ENCODE measurements around the gene PDE7B. TPM values are rescaled to one million over a fixed set of nuclear protein-coding genes. Genes with fewer than 3 reads are reported as not detected.

Gene PDE7B
- total RNA-seq, 1 donor from 2014 or later: 11.1 TPM

GRCh38 chr6:136108361-136108945 lies 257.0 kb downstream of the PDE7B start:
- H3K4me3 Mint-ChIP-seq: no peak overlapping the region
- intact Hi-C loops (cut with micrococcal nuclease): no loop called here

GRCh38 chr6:136111831-136112230 lies 260.3 kb downstream of the PDE7B start:
- H3K4me3 Mint-ChIP-seq: no peak overlapping the region
- H3K4me1 Mint-ChIP-seq (ENCODE audit: low read depth): no peaks in the 10 kb centered on the region
- intact Hi-C loops (cut with micrococcal nuclease): no loop called here
- H3K27ac Mint-ChIP-seq: no peak overlapping the region
- no peaks in the 10 kb centered on the region for H3K27me3 Mint-ChIP-seq (ENCODE audit: insufficient read depth)
- no peak for DNase-seq (ENCODE audit: low spot score)
- no peaks in the 10 kb centered on the region for H3K9me3 Mint-ChIP-seq
- peaks cover 3% of the 10 kb centered on the region for H3K36me3 Mint-ChIP-seq (ENCODE audit: low read depth)

More at GRCh38 chr6:136108361-136108945, 257.0 kb downstream of the PDE7B start:
- no peak for DNase-seq (ENCODE audit: low spot score)
- Mint-ChIP-seq H3K36me3 (ENCODE audit: low read depth) (peaks cover 3% of the 10 kb centered on the region), H3K27ac (no peak overlapping the region), H3K4me1 (ENCODE audit: low read depth) (no peaks in the 10 kb centered on the region), H3K27me3 (ENCODE audit: insufficient read depth) (no peaks in the 10 kb centered on the region), H3K9me3 (no peaks in the 10 kb centered on the region)

- intact Hi-C loops (cut with micrococcal nuclease): no loop called here
- DNase-seq (ENCODE audit: low spot score): no peak
- Mint-ChIP-seq H3K36me3 (ENCODE audit: low read depth) (peaks cover 3% of the 10 kb centered on the region), H3K9me3 (no peaks in the 10 kb centered on the region), H3K27me3 (ENCODE audit: insufficient read depth) (no peaks in the 10 kb centered on the region), H3K27ac (no peak overlapping the region), H3K4me3 (no peak overlapping the region), H3K4me1 (ENCODE audit: low read depth) (no peaks in the 10 kb centered on the region)
These were observed 260.8 kb downstream of the PDE7B start for GRCh38 chr6:136112262-136112661.

DNA sequence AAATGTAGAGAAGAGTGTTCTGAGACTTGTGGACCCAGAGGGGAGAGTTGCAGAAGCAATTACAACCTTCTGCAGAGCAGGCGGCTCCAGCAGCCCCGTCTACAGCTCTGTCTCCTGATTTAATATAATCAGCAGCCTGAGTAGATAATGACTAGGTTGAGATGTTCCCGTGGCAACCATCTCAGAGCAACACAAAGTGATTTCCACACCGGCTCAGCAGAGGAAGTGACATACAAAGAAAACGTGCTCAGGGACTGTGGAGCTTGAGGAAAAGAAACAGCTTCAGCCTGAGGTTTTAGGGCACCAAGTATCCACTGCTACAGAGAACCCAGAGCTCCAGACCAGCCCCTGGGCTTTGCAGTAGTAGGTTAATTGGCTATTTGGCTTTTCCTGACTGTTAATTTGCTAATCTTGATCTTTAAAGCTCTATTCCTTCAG lies 262.3 kb downstream of the PDE7B start:
- intact Hi-C loops (cut with micrococcal nuclease): no loop called here
- Mint-ChIP-seq H3K27ac (no peak overlapping the region), H3K4me1 (ENCODE audit: low read depth) (no peaks in the 10 kb centered on the region), H3K27me3 (ENCODE audit: insufficient read depth) (no peaks in the 10 kb centered on the region), H3K4me3 (no peak overlapping the region), H3K36me3 (ENCODE audit: low read depth) (peaks cover 3% of the 10 kb centered on the region), H3K9me3 (no peaks in the 10 kb centered on the region)
- no peak for DNase-seq (ENCODE audit: low spot score)

DNA sequence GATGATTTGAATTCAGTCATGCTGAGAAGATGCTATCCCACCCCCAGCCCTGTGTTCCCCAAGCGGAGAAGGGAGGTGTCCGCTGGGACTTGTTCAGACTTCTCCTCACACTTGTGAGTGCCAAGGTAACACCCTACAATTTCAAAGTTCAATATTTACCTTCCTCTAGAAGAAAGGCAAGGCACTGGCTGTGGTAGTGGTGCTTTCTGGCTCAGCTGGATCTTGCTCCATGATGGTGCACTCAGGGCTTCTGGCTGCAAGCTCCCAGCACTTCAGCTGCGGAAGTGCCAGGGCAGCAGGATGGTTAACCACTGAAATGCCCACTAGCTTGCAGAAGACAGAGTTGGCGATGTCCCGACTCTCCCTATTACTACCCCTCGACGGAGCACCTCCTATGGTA lies 263.2 kb downstream of the PDE7B start:
- no peak overlapping the region for H3K4me3 Mint-ChIP-seq
- H3K9me3 Mint-ChIP-seq: no peaks in the 10 kb centered on the region
- H3K4me1 Mint-ChIP-seq (ENCODE audit: low read depth): no peaks in the 10 kb centered on the region
- no peak for DNase-seq (ENCODE audit: low spot score)
- H3K27me3 Mint-ChIP-seq (ENCODE audit: insufficient read depth): no peaks in the 10 kb centered on the region
- H3K36me3 Mint-ChIP-seq (ENCODE audit: low read depth): no peaks in the 10 kb centered on the region
- intact Hi-C loops (cut with micrococcal nuclease): no loop called here
- H3K27ac Mint-ChIP-seq: no peak overlapping the region

DNA sequence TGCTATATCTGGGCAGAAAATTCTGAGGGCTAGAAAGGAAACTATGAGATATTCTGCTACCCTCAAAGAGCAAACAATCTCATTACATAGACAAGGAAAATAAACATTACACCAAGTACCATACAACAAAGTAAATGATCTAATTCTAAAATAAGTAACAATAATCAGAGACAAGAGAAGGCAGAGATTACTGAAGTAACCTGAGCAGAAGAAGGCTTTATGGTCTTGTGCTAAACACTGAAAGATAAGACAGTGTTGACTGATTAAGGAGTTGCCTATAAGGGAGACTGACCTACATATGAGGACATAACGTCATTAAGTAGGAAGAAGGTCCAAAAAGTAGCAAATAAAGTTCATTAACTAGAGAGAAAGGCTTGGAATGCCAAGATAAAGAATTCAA lies 264.4 kb downstream of the PDE7B start:
- intact Hi-C loops (cut with micrococcal nuclease): no loop called here
- Mint-ChIP-seq H3K4me1 (ENCODE audit: low read depth) (no peaks in the 10 kb centered on the region), H3K27me3 (ENCODE audit: insufficient read depth) (peaks cover 2% of the 10 kb centered on the region), H3K9me3 (no peaks in the 10 kb centered on the region), H3K4me3 (no peak overlapping the region), H3K36me3 (ENCODE audit: low read depth) (no peaks in the 10 kb centered on the region), H3K27ac (no peak overlapping the region)
- DNase-seq (ENCODE audit: low spot score): no peak

GRCh38 chr6:136117081-136117480 lies 265.6 kb downstream of the PDE7B start:
- Mint-ChIP-seq H3K4me1 (ENCODE audit: low read depth) (no peaks in the 10 kb centered on the region), H3K36me3 (ENCODE audit: low read depth) (no peaks in the 10 kb centered on the region), H3K9me3 (no peaks in the 10 kb centered on the region), H3K27me3 (ENCODE audit: insufficient read depth) (peaks cover 2% of the 10 kb centered on the region), H3K4me3 (no peak overlapping the region), H3K27ac (no peak overlapping the region)
- intact Hi-C loops (cut with micrococcal nuclease): no loop called here
- no peak for DNase-seq (ENCODE audit: low spot score)

DNA sequence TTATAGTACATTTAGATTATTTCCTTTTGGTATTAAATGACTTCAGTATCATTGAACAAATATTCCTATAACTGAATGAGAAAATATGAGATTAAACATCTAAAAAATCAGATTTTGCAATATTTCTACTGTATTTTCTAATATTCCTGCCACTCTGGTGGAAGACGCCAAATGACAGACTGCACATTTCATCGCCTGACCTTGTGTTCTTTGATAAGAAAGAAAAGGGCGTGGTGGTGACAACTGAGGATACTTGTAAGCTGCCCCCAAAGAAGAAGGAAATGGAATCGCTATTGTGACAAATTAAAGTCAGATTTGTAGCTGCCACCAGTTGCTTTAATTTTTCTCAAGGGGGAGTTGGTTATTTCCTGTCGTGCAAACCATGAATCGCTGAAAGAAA lies 267.3 kb downstream of the PDE7B start:
- intact Hi-C loops (cut with micrococcal nuclease): no loop called here
- H3K27ac Mint-ChIP-seq: no peak overlapping the region
- no peaks in the 10 kb centered on the region for H3K36me3 Mint-ChIP-seq (ENCODE audit: low read depth)
- H3K4me1 Mint-ChIP-seq (ENCODE audit: low read depth): no peaks in the 10 kb centered on the region
- H3K9me3 Mint-ChIP-seq: no peaks in the 10 kb centered on the region
- no peak for DNase-seq (ENCODE audit: low spot score)
- no peak overlapping the region for H3K4me3 Mint-ChIP-seq
- H3K27me3 Mint-ChIP-seq (ENCODE audit: insufficient read depth): peaks cover 2% of the 10 kb centered on the region

GRCh38 chr6:136123468-136123867 lies 272.0 kb downstream of the PDE7B start:
- Mint-ChIP-seq H3K4me3 (no peak overlapping the region), H3K36me3 (ENCODE audit: low read depth) (no peaks in the 10 kb centered on the region), H3K4me1 (ENCODE audit: low read depth) (no peaks in the 10 kb centered on the region), H3K27ac (no peak overlapping the region), H3K27me3 (ENCODE audit: insufficient read depth) (peaks cover 2% of the 10 kb centered on the region), H3K9me3 (no peaks in the 10 kb centered on the region)
- no peak for DNase-seq (ENCODE audit: low spot score)
- intact Hi-C loops (cut with micrococcal nuclease): no loop called here

- Mint-ChIP-seq H3K9me3 (no peaks in the 10 kb centered on the region), H3K27ac (no peak overlapping the region), H3K4me3 (no peak overlapping the region), H3K27me3 (ENCODE audit: insufficient read depth) (no peaks in the 10 kb centered on the region), H3K36me3 (ENCODE audit: low read depth) (no peaks in the 10 kb centered on the region), H3K4me1 (ENCODE audit: low read depth) (no peaks in the 10 kb centered on the region)
- DNase-seq (ENCODE audit: low spot score): no peak
- intact Hi-C loops (cut with micrococcal nuclease): no loop called here
These were observed 274.1 kb downstream of the PDE7B start for GRCh38 chr6:136125585-136125984.

- intact Hi-C loops (cut with micrococcal nuclease): no loop called here
- no peaks in the 10 kb centered on the region for H3K9me3 Mint-ChIP-seq
- no peaks in the 10 kb centered on the region for H3K4me1 Mint-ChIP-seq (ENCODE audit: low read depth)
- H3K4me3 Mint-ChIP-seq: no peak overlapping the region
- DNase-seq (ENCODE audit: low spot score): no peak
- no peaks in the 10 kb centered on the region for H3K36me3 Mint-ChIP-seq (ENCODE audit: low read depth)
- H3K27ac Mint-ChIP-seq: no peak overlapping the region
- H3K27me3 Mint-ChIP-seq (ENCODE audit: insufficient read depth): no peaks in the 10 kb centered on the region
These were observed 276.4 kb downstream of the PDE7B start for GRCh38 chr6:136127873-136128272.

DNA sequence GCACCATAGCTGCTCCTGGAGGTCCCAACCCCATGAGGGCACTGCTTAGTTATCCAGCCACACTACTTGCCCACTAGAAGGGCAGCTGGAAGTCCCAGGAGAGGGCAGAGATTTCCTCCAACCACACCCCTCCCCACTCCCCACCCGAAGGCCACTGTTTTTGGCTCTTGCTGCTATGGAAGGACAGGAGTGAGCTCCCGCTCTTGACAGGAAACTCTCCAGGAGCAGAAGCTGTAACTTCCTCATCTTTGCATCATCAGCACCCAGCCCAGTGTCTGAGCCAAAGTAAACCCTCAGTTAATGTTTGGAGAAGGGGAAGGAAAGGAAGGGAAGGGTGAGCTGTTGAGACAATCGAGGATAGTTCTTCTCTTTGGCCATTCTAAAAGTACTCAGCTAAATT lies 277.9 kb downstream of the PDE7B start:
- intact Hi-C loops (cut with micrococcal nuclease): no loop called here
- no peaks in the 10 kb centered on the region for H3K9me3 Mint-ChIP-seq
- H3K27me3 Mint-ChIP-seq (ENCODE audit: insufficient read depth): no peaks in the 10 kb centered on the region
- no peak overlapping the region for H3K27ac Mint-ChIP-seq
- H3K4me1 Mint-ChIP-seq (ENCODE audit: low read depth): no peaks in the 10 kb centered on the region
- DNase-seq (ENCODE audit: low spot score): no peak
- H3K36me3 Mint-ChIP-seq (ENCODE audit: low read depth): no peaks in the 10 kb centered on the region
- no peak overlapping the region for H3K4me3 Mint-ChIP-seq

DNA sequence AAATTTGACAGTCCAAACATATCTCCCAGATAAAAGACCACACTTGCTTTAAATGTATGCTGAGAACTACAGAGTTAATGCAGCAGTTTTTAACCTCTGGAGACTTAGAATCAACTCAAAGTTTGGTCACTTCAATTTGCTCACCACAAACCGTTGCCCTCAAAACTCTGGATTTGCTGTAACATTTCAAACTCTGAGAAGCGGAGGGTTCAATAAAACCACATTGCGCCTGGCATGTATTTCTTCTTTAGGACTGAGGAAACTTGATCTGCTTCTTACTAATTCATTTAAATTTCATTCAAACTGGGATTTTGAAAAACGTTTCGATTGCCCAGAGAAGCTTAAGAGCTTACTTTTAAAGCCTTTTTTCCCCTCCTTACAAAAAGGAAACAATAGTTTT lies 282.8 kb downstream of the PDE7B start:
- H3K36me3 Mint-ChIP-seq (ENCODE audit: low read depth): no peaks in the 10 kb centered on the region
- intact Hi-C loops (cut with micrococcal nuclease): no loop called here
- no peak overlapping the region for H3K27ac Mint-ChIP-seq
- no peaks in the 10 kb centered on the region for H3K9me3 Mint-ChIP-seq
- DNase-seq (ENCODE audit: low spot score): no peak
- H3K4me3 Mint-ChIP-seq: no peak overlapping the region
- no peaks in the 10 kb centered on the region for H3K4me1 Mint-ChIP-seq (ENCODE audit: low read depth)
- H3K27me3 Mint-ChIP-seq (ENCODE audit: insufficient read depth): no peaks in the 10 kb centered on the region

GRCh38 chr6:136134751-136135150 lies 283.2 kb downstream of the PDE7B start:
- Mint-ChIP-seq H3K36me3 (ENCODE audit: low read depth) (no peaks in the 10 kb centered on the region), H3K4me3 (no peak overlapping the region), H3K27me3 (ENCODE audit: insufficient read depth) (no peaks in the 10 kb centered on the region), H3K4me1 (ENCODE audit: low read depth) (no peaks in the 10 kb centered on the region), H3K9me3 (no peaks in the 10 kb centered on the region), H3K27ac (no peak overlapping the region)
- intact Hi-C loops (cut with micrococcal nuclease): no loop called here
- DNase-seq (ENCODE audit: low spot score): no peak
